ENCODE data around the gene MAPK9. TPM values are rescaled to one million over a fixed set of nuclear protein-coding genes. Genes with fewer than 3 reads are reported as not detected.

The MAPK9 gene
- total RNA-seq, 2 donors from 2014 or later = 16.1 to 26.8 TPM

DNA sequence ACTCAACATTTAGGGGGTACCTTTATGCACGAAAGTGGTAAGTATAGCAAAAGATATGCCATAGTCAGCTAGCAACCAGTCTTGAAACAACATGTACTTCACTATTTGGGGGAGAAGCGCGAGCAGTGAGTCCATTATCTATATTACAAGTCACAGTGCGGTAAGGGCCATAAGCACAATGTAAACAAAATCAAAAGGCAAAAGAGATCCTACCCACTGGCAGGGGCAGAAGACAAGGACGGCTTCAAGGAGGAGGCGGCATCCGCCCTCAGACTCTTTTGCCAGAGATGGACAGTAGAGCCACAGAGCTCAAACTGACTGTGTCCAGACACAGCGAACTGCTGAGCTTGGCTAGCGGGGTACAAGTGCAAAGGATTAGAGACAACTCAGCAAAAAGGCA is 9.6 kb downstream of the MAPK9 start:
- no peak for TF ChIP-seq CTCF (IDR thresholded peaks at IDR 0.05)
- DNase-seq (ENCODE audit: low spot score) = no peak
- Histone ChIP-seq H3K27me3 (replicated peaks; ENCODE audit: insufficient read depth) (no peaks in the 10 kb centered on the region), H3K4me3 (no peak overlapping the region), H3K27ac (no peak overlapping the region), H3K36me3 (peaks cover 28% of the 10 kb centered on the region), H3K9me3 (no peaks in the 10 kb centered on the region), H3K4me1 (ENCODE audit: control insufficient read depth in 1 of 2, low read depth in 2 of 2) (no peaks in the 10 kb centered on the region)
- ATAC-seq (ENCODE audit: insufficient number of reproducible peaks, low FRiP score, low read depth) = no peak

- H3K4me1 ChIP-seq (ENCODE audit: control insufficient read depth in 1 of 2, low read depth in 2 of 2) = no peaks in the 10 kb centered on the region
- H3K27ac ChIP-seq = no peak overlapping the region
- H3K27me3 ChIP-seq (replicated peaks; ENCODE audit: insufficient read depth) = no peaks in the 10 kb centered on the region
- ATAC-seq (ENCODE audit: insufficient number of reproducible peaks, low FRiP score, low read depth) = no peak
- no peak for TF ChIP-seq CTCF (IDR thresholded peaks at IDR 0.05)
- H3K4me3 ChIP-seq = no peak overlapping the region
- peaks cover 32% of the 10 kb centered on the region for H3K36me3 ChIP-seq
- no peak for DNase-seq (ENCODE audit: low spot score)
- H3K9me3 ChIP-seq = no peaks in the 10 kb centered on the region
These were observed 10.2 kb downstream of the MAPK9 start for GRCh38 chr5:180281706-180282105.

GRCh38 chr5:180274695-180275094 is 17.2 kb downstream of the MAPK9 start:
- Histone ChIP-seq H3K27me3 (replicated peaks; ENCODE audit: insufficient read depth) (no peaks in the 10 kb centered on the region), H3K9me3 (peaks cover 27% of the 10 kb centered on the region), H3K4me1 (ENCODE audit: control insufficient read depth in 1 of 2, low read depth in 2 of 2) (no peaks in the 10 kb centered on the region), H3K4me3 (no peak overlapping the region), H3K27ac (no peak overlapping the region), H3K36me3 (peaks cover 46% of the 10 kb centered on the region)
- no peak for DNase-seq (ENCODE audit: low spot score)
- TF ChIP-seq CTCF (IDR thresholded peaks at IDR 0.05) = no peak
- no peak for ATAC-seq (ENCODE audit: insufficient number of reproducible peaks, low FRiP score, low read depth)

- no peak for TF ChIP-seq CTCF (IDR thresholded peaks at IDR 0.05)
- H3K9me3 ChIP-seq = peaks cover 54% of the 10 kb centered on the region
- DNase-seq (ENCODE audit: low spot score) = no peak
- no peak overlapping the region for H3K27ac ChIP-seq
- no peaks in the 10 kb centered on the region for H3K27me3 ChIP-seq (replicated peaks; ENCODE audit: insufficient read depth)
- no peaks in the 10 kb centered on the region for H3K4me1 ChIP-seq (ENCODE audit: control insufficient read depth in 1 of 2, low read depth in 2 of 2)
- no peak for ATAC-seq (ENCODE audit: insufficient number of reproducible peaks, low FRiP score, low read depth)
- H3K36me3 ChIP-seq = peaks cover 45% of the 10 kb centered on the region
- H3K4me3 ChIP-seq = no peak overlapping the region
These were observed 20.7 kb downstream of the MAPK9 start for GRCh38 chr5:180271221-180271620.

GRCh38 chr5:180259260-180259611 is 32.6 kb downstream of the MAPK9 start:
- H3K27ac ChIP-seq = no peak overlapping the region
- peaks cover 89% of the 10 kb centered on the region for H3K36me3 ChIP-seq
- peaks cover 100% of the 10 kb centered on the region for H3K9me3 ChIP-seq
- TF ChIP-seq CTCF (IDR thresholded peaks at IDR 0.05) = no peak
- H3K27me3 ChIP-seq (replicated peaks; ENCODE audit: insufficient read depth) = no peaks in the 10 kb centered on the region
- DNase-seq (ENCODE audit: low spot score) (no peak), ATAC-seq (ENCODE audit: insufficient number of reproducible peaks, low FRiP score, low read depth) (no peak)
- H3K4me3 ChIP-seq = no peak overlapping the region
- H3K4me1 ChIP-seq (ENCODE audit: control insufficient read depth in 1 of 2, low read depth in 2 of 2) = no peaks in the 10 kb centered on the region
